ENCODE results near the gene CACNA1C. TPM values are rescaled to one million over a fixed set of nuclear protein-coding genes. Genes with fewer than 3 reads are reported as not detected.

CACNA1C gene
- total RNA-seq, 1 donor from 2014 or later = 0.02 TPM

GRCh38 chr12:2168808-2169207, 116.0 kb downstream of the CACNA1C start:
- TF ChIP-seq CTCF (IDR thresholded peaks at IDR 0.05) = no peak
- H3K4me3 Mint-ChIP-seq = no peak overlapping the region
- POLR2A ChIA-PET = no interaction called here
- CTCF ChIA-PET = no interaction called here
- no peak overlapping the region for H3K27ac Mint-ChIP-seq
- ATAC-seq (ENCODE audit: low read depth) = no peak
- no peak for DNase-seq
- H3K27me3 Mint-ChIP-seq = peaks cover 13% of the 10 kb centered on the region
- H3K36me3 Mint-ChIP-seq (ENCODE audit: low read depth) = no peaks in the 10 kb centered on the region
- intact Hi-C loops (cut with micrococcal nuclease) = no loop called here
- H3K9me3 Mint-ChIP-seq = peaks cover 21% of the 10 kb centered on the region
- H3K4me1 Mint-ChIP-seq = no peaks in the 10 kb centered on the region

GRCh38 chr12:2169489-2169888, 116.7 kb downstream of the CACNA1C start:
- H3K9me3 Mint-ChIP-seq = peaks cover 21% of the 10 kb centered on the region
- ChIA-PET POLR2A (no interaction called here), CTCF (no interaction called here)
- intact Hi-C loops (cut with micrococcal nuclease) = no loop called here
- ATAC-seq (ENCODE audit: low read depth) (no peak), DNase-seq (no peak)
- no peak overlapping the region for H3K27ac Mint-ChIP-seq
- no peaks in the 10 kb centered on the region for H3K36me3 Mint-ChIP-seq (ENCODE audit: low read depth)
- no peak overlapping the region for H3K4me3 Mint-ChIP-seq
- H3K27me3 Mint-ChIP-seq = peaks cover 13% of the 10 kb centered on the region
- TF ChIP-seq CTCF (IDR thresholded peaks at IDR 0.05) = no peak
- no peaks in the 10 kb centered on the region for H3K4me1 Mint-ChIP-seq

- peaks cover 21% of the 10 kb centered on the region for H3K9me3 Mint-ChIP-seq
- peaks cover 12% of the 10 kb centered on the region for H3K27me3 Mint-ChIP-seq
- POLR2A ChIA-PET = no interaction called here
- no peak overlapping the region for H3K27ac Mint-ChIP-seq
- H3K4me3 Mint-ChIP-seq = no peak overlapping the region
- no peaks in the 10 kb centered on the region for H3K36me3 Mint-ChIP-seq (ENCODE audit: low read depth)
- no peak for TF ChIP-seq CTCF (IDR thresholded peaks at IDR 0.05)
- intact Hi-C loops (cut with micrococcal nuclease) = no loop called here
- CTCF ChIA-PET = no interaction called here
- DNase-seq (no peak), ATAC-seq (ENCODE audit: low read depth) (no peak)
- H3K4me1 Mint-ChIP-seq = no peaks in the 10 kb centered on the region
These were observed 117.2 kb downstream of the CACNA1C start for GRCh38 chr12:2169940-2170339.

- H3K36me3 Mint-ChIP-seq (ENCODE audit: low read depth) = no peaks in the 10 kb centered on the region
- DNase-seq = no peak
These were observed 117.6 kb downstream of the CACNA1C start for GRCh38 chr12:2170376-2170775.

GRCh38 chr12:2171672-2172426, 119.1 kb downstream of the CACNA1C start:
- POLR2A ChIA-PET = no interaction called here
- CTCF ChIA-PET = no interaction called here
- DNase-seq = no peak

More at GRCh38 chr12:2170376-2170775, 117.6 kb downstream of the CACNA1C start:
- TF ChIP-seq CTCF (IDR thresholded peaks at IDR 0.05) = no peak
- Mint-ChIP-seq H3K4me3 (no peak overlapping the region), H3K4me1 (no peaks in the 10 kb centered on the region), H3K27ac (no peak overlapping the region), H3K27me3 (peaks cover 10% of the 10 kb centered on the region), H3K9me3 (peaks cover 21% of the 10 kb centered on the region)
- intact Hi-C loops (cut with micrococcal nuclease) = no loop called here
- POLR2A ChIA-PET = no interaction called here
- ATAC-seq (ENCODE audit: low read depth) = no peak
- CTCF ChIA-PET = no interaction called here

More at GRCh38 chr12:2171672-2172426, 119.1 kb downstream of the CACNA1C start:
- H3K27me3 Mint-ChIP-seq = peaks cover 9% of the 10 kb centered on the region
- H3K4me3 Mint-ChIP-seq = no peak overlapping the region
- TF ChIP-seq CTCF (IDR thresholded peaks at IDR 0.05) = no peak
- ATAC-seq (ENCODE audit: low read depth) = no peak
- H3K36me3 Mint-ChIP-seq (ENCODE audit: low read depth) = no peaks in the 10 kb centered on the region
- intact Hi-C loops (cut with micrococcal nuclease) = no loop called here
- H3K27ac Mint-ChIP-seq = no peak overlapping the region
- H3K4me1 Mint-ChIP-seq = no peaks in the 10 kb centered on the region
- H3K9me3 Mint-ChIP-seq = peaks cover 13% of the 10 kb centered on the region

Measured in activated B cell treated with CpG ODN at 0.5 μM for 24 hours (primary cell).